NCI-H2196 treated with DMSO at 0.1 percent for 48 hours (cell line): ENCODE measurements around the gene TRMT112.

ENCODE experiments used
- DNase-seq: peaks from one replicate; lab custom pipeline; 2025; ENCODE audit not compliant: unreplicated experiment; lab: John Stamatoyannopoulos, UW

The TRMT112 gene

DNA sequence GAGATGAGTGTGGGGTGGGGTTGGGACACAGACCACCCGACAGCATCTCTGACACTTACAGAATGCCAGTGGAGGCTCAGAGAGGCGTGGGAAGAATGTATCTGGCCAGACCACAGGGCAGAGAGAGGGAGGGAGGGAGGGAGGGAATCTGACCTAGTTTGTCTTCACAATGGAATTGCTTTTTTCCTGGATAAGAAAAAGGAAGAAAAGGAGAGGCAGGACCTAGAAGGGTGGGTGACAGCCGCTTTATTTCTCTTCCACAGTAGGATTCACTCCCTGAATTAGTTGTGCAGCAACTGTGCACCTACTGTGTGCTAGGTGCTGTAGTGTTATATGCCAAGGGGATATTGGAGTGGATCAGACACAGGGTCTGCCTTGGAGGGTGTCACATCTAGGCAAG is 22.6 kb downstream of the TRMT112 start:
- no peak for DNase-seq

DNA sequence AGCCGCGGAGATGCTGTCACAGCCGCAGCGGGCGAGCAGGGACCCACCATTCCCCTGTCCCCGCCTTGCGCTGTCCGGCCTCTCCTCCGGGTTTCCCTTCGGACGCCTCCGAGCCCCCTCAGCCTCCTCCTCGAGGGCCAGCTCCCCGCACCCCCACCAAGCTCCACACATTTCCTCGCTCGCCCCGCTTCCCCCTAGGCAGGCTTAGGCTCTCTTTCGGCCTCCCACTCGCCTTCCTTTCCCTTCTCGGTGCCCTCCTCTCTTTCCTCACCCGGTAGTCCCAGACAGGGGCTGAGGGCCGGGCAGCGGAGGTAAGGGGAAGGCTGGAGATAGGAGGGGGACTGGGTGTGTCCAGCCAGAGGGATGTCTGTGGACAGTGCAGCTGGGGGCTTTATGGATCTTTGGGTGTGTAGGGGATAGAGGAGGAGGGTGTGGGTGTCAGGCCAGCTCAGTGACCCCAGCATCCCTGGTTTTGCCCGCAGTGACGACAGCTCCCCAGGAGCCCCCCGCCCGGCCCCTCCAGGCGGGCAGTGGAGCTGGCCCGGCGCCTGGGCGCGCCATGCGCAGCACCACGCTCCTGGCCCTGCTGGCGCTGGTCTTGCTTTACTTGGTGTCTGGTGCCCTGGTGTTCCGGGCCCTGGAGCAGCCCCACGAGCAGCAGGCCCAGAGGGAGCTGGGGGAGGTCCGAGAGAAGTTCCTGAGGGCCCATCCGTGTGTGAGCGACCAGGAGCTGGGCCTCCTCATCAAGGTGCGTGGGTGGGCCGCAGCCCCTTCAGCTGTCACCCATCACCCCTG is 24.7 kb downstream of the TRMT112 start:
- no peak for DNase-seq

DNA sequence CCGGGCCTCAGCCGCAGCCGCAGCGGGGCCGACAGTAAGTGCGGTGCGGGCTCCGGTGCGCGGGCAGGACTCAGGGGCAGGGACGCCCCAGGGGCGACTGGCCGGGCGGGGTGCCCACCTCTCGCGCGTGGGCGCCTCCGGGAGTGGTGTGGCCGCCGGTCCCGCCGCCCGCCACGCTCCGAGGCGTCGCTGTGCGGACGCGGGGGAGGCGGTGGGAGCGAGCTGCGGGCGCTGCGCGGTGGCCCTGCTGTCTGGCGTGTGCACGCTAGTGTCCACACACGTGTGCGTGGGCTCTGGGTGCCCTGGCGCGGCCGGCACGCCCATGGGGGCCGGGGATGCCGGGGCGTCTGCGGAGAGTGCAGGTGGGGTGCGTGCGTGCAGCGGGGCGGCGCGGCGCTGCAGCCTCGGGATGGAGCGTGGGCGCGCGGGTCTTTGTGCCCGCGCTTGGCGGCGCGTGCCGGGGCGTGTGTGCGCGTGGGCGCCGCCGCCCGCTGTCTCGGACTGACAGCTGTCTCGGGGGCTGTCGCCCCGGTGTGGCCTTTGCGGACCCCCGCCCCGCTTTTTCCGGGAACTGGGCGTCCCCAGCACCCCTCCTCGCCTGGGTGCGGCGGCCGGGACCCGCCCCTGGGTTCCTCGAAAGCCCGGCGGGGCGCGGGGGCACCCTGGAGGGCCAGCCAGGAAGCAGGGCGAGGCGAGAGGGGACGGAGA is 25.5 kb downstream of the TRMT112 start:
- no peak for DNase-seq

DNA sequence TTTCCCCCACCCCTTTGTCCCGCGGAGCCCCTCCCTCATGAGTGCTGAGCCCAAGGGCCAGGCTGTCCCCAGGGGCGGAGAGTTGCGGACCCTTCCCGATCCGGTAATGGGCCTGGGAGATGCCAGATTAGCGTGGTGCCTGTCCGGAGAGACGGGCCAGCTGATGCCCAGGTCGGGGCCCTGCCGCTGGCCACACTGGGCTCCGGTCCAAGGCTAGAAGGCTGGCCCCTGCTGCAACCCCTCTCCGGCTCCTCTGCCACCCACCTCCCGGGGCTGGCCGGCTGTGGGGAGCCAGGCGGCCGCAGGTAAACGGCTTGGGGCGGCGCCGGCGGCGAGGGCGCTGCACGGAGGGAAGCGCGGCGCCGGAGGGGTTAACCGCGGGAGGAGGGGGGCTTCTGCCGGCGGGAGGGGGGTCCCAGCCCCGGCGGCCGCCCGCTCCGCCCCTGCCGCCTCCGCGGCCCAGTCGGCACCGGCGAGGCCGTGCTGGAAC is 26.1 kb downstream of the TRMT112 start, which contains the start of gene KCNK4:
TSS of gene KCNK4 (plus strand) at position 41 of the 490 bp plus-strand sequence. CDS start 1,717 bp downstream, outside the sequence.
- DNase-seq: no peak

DNA sequence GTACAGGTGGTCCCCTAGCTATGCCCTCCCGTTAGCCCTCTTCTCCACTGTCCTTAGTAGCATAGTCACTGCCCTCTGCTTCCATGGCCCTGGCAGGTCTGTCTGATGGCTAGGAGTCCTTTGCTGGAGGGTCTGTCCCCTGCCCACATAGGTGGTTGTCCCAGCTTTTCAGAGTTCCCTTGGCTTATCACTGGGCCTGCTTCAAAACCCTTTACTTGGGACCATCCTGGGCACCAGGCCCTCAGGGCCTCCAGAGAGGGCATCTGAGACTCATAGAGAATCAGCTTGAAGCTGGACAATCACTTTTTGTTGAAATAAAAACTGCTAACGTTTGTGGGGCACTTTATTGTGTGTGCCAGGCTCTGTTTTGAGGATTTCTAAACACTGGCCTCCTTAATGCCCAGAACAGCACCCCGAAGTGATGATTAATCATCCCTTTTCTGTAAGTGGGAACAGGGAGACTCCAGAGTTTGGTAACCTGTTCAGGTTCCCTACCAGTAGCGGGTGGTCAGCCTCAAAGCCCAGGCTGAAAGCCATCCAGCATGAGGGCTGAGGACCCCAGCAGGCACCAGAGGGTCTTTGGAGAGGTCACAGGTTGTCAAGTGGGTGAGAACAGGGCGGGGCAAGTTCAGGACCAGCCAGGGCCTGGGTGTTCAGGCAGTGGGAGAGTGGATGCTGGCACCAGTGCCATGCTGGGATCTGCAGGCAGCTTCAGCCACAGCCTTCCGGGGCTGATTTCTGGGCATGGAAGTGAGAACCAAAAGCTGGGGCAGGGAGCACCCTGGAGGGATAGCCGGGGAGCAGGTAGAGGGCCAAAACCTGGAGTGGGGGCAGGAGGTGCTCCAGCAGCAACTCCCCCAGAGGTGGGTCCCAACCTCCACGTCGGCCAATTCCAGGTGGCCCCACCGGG is 26.8 kb downstream of the TRMT112 start:
- no peak for DNase-seq

DNA sequence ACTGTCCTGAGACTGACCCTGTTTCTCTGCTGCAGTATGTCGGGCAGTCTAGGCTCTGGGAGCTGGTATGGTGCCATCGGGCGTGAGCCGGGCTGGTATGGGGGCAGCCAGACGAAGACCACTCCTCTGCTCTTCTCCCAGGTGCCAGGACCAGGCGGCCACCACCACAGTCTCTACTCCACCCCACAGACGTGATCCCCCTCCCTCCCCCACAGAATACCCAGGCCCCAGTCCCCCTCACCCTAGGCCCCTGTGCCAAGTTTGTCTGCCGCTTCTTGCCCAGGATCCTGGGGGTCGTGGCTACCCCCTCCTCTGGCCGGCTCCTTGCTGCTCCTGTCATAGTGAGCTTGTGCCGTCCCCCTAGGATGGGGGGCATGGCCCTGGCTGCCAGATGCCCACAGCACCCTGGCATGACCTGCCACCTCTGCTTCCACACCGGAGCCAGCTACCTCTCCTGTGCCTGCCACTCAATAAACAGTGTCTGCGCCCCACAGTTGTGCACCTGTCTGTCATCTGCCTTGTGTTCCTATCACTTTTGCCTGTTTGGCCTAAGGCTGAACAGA is 28.3 kb downstream of the TRMT112 start:
- DNase-seq: no peak

DNA sequence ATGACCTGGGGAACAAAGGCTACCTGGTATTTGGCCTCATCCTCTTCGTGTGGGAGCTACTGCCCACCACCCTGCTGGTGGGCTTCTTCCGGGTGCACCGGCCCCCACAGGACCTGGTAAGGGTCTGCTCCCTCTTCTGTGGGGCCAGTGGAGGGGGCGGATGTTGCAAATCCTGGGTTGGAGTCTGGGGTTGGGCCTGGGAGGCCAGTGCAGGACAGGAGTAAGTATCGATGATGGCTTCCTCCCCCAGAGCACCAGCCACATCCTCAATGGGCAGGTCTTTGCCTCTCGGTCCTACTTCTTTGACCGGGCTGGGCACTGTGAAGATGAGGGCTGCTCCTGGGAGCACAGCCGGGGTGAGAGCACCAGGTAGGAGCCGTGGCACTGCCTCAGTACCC is 29.0 kb downstream of the TRMT112 start:
- no peak for DNase-seq

DNA sequence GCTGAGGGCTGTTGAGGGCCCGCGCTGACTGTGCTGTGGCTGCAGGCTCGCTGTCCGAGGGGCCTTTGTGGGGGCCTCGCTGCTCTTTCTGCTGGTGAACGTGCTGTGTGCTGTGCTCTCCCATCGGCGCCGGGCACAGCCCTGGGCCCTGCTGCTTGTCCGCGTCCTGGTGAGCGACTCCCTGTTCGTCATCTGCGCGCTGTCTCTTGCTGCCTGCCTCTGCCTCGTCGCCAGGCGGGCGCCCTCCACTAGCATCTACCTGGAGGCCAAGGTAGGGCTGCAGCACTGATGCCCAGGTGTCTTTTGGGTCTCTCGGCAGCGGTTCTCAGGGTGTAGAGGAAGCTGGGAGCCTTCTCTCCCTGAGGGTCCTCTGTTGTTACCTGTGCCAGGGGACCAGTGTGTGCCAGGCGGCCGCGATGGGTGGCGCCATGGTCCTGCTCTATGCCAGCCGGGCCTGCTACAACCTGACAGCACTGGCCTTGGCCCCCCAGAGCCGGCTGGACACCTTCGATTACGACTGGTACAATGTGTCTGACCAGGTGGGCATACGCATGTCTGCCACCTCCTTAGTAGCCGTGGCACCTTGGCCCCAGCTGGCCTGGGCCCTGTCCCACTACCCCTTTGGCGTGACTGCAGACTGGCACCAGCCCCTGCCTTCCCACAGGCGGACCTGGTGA is 29.5 kb downstream of the TRMT112 start:
- no peak for DNase-seq

DNA sequence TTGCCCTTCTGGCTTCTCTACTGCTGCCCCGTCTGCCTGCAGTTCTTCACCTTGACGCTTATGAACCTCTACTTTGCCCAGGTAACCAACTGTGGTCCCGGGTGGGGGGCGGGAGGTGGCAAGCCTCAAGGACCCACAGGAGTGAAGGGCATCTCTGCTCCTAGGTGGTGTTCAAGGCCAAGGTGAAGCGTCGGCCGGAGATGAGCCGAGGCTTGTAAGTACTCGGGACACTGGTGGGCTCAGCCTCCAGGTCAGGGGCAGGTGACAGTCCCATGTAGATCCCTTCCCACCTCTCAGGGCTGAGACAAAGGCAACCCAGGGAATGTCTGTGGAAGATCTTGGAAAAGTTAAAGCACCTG is 30.6 kb downstream of the TRMT112 start:
- no peak for DNase-seq

DNA sequence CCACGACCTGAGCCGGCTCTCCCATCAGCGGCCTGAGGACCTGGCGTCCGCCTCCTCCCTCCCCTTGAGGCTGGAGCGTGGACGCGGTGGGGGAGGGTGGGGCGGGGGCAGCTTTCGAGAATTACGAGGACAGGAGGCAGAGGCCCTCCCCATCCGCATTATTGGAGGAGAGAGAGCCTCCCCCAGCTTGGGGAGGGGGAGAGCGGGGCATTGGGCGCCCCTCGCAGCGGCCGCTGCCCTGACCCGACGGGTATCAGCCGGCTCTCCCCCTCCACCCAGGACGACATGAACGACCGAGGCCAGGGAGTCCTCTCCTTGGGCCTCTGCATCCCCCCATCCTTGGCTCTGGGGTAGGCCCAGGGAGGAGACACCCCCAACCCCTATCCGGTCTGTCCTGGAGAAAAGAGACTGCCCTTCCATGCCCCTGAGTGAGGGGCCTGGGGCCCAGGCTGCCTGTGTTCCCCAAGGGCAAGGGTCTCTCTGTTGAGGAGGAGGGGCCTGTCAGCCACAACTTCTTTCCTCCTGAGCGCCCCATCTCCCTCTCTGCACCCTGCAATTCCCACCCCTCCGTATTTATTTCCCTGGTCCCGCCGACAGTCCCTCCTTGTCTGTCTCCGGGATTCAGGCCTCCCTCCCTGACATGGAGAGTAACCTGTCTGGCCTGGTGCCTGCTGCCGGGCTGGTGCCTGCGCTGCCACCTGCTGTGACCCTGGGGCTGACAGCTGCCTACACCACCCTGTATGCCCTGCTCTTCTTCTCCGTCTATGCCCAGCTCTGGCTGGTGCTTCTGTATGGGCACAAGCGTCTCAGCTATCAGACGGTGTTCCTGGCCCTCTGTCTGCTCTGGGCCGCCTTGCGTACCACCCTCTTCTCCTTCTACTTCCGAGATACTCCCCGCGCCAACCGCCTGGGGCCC is 31.2 kb downstream of the TRMT112 start:
- peak; percentile 54 for DNase-seq

DNA sequence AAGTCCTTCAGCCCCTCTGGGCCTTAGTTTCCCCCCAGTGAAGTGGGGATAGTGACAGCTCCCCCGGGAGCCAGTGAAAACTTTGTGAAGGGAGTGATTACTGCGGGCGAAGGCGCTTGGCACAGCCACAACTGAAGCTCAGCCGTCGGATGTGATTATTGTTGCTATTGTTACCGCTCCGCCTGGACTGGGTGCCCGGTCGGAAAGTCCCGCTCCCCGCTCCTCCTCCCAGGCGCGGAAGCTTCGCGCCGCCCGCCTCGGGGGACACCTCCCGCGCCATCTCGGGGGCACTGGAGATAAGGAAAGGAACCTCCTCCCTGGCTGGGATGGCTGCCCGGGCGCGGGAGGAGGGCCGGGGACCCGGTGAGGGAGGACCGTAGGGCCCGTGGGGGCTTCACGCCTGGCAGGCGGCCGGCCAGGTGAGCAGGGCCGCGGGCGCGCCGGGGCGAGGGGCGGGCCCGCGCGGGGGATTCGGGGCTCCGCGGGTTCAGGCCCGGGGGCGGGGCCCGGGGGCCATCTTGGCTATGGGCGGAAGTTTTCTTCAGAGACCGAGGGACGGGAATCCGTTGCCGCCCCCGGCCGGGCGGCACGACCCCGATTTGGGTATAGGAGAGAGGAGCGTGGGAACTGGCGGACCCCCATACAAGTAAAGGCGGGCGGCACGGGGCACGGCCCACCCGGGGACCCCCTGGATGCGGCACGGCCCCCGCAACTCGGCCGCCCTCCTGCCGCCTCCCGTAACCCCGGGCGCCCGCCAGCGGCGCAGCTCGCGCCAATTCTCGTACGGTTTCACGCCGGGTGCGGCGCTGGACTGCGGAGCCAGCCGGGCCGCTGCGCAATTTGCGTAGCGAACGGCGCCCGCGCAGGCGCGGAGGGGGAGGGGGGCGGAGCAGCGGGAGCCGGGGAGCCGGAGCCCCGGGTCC is 32.1 kb downstream of the TRMT112 start, which contains the start of gene GPR137:
TSS of gene GPR137 (plus strand) at position 887 of the 923 bp plus-strand sequence. CDS start 677 bp downstream, outside the sequence.
- DNase-seq: peak; percentile 61

DNA sequence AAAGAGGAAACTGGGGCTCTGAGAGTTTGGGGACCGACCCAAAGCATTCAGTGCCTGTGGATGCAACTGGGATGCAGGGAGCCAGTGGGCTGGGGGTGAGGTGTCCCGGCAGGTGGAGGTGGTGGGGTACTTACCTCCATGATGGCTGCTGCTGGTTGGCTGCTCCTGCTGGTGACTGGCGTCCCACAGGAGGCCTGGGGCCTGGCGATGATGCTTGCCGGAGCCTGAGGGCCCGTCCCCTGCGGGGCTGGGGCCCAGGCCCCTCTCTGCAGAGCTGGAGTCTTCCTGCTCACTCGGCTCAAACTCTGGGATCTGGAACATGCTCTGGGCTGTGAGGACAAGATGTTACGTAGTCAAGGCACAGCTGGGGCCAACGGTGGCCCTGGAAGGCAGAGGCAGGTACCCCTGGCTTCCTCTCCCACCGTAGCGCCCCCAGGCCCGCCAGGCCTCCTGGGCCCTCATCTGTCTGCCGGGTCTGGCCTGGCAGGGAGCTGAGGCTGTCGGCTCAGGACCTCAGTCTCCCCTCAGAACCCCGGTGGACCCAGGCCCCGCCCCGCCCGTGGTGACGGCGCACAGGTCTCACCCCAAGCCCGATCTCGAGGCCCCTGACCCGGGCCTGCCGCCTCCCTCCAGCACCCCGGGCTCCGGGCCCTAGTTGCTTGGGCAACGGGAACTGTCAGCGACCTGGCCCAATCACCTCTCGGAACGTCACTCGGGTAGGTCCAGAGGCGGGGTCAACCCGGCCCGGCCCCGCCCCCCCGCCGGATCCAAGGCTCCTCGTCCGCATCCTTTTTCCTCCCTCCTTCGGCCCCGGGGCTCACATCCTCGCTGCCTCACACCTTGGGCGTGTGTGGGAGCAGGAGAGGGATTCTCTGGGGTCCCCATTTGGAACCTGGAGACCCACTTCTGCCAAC is 33.1 kb downstream of the TRMT112 start, which contains the start of gene BAD:
TSS of gene BAD (minus strand) at position 618 of the 914 bp plus-strand sequence. CDS start at position 321, 297 bp downstream.
- DNase-seq: peak; percentile 84

DNA sequence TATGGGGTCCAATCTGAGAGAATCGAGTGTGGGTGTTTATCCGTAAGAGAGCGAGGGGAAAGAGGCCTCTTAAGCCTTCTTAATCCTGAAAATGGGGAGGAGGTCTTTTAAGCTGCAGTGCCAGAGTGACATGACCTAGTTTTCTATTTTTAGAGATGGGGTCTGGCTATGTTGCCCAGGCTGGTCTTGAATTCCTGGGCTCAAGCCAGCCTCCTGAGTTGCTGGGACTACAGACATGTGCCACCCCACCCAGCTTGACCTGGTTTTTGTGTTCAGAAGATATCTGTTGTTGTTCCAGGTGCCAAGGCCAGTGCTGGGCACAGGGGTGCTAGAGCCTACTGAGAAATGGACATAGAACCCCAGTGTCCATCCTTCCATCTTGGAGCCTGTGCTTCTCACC is 34.3 kb downstream of the TRMT112 start:
- no peak for DNase-seq

DNA sequence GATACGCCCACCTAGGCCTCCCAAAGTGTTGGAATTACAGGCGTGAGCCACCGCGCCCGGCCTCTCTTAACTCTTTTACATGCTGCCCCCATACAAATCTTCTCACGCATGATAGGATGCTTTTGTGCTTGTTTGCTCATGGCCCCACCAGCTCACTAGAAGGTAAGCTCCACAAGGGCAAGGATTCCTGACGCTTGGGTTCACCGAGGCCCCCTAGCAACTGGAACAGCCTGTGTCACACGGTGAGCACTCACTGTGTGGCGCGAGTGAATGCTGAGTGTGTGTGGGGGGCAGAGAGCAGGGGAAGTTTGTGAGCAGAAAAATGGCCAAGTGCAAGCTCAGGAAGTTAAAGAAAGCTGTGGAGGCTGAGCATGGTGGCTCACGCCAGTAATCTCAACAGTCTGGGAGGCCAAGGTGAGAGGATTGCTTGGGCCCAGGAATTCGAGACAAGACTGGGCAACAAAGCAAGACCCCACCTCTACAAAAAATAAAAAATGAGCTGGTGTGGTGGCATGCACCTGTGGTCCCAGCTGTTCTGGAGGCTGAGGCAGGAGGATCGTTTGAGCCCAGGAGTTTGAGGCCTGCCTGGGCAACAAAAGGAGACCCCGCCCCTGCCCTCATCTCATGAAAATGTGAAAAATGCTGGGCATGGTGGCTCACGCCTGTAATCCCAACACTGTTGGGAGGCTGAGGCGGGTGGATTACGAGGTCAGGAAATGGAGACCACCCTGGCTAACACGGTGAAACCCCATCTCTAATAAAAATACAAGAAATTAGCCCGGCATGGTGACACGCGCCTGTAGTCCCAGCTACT is 35.2 kb downstream of the TRMT112 start:
- DNase-seq: no peak

DNA sequence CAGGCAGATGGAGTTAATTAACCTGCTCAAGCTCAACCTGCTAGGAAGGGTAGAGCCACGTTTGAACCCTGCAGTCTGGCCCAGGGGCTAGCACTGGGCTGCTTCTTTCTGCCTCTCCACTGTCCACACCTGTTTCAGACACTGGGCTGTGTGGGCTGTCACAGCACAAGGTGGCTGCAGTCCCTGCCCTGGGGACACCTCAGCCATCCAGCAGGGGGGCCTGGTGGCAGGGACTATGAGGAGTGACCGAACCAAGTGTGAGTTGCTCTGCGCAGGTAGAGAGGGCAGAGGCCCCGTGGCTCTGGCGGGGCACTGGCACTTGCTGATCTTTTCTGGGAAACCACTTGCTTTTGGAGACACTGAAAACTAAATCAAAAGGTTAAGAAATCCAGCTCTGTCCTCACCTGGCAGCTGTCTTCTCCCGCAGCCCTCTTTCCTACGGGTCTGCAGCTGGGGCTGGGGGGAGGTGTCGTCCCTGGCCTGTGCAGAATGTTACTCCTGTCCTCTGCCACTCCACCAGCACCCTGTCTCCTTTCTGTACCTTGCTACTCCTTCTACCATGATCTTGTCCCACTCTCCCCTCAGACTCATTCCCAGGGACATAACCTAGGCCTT is 38.7 kb downstream of the TRMT112 start:
- no peak for DNase-seq
